ENCODE results near the gene CD48. TPM values are rescaled to one million over a fixed set of nuclear protein-coding genes. Genes with fewer than 3 reads are reported as not detected.

CD48 gene
- total RNA-seq, 2 experiments from 2014 or later, result 387 to 395 TPM

DNA sequence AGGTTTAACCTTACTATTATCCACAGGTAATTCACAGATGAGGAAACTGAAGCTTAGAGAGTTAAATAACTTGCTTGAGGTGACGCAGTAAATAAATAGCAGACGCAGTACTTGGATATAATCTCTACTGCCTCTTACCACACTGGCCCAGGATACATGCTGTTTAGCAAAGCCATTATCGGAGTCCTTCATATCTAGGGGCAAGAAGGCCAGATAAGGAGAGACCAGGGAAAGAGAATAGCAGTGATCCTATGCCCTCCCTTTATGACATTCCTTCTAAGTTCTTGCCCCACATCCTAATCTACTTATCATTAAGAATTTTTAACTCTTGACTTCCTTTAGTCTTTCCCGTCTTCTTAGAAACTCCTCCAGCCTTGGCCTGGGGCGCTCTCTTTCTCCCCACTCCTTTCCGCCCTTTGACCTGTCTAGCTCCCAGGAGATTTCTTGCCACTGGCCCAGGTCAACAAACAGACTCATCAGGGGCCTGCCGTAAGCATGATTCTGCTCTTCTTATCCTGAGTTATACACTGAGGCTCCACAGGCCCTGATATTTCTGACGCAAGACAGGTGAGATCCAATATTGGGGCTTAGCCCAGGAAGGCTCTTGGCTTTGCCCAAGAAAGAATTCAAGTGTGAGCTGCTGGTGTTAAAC, 53.3 kb downstream of the CD48 start:
- peaks cover 29% of the 10 kb centered on the region for H3K4me1 ChIP-seq (ENCODE audit: insufficient read depth, low read length)
- H3K27ac ChIP-seq (ENCODE audit: low read depth in 1 of 2, low read length in 2 of 2), result no peak overlapping the region
- ChIA-PET POLR2A (interaction anchor here (1.0 kb wide), 1 partner anchor 14 kb away, joined by 3 read pairs; no protein-coding TSS in a partner anchor), CTCF (interaction anchor here (1.1 kb wide), 1 partner anchor 17 kb away, joined by 4 read pairs; no protein-coding TSS in a partner anchor)
- H3K36me3 ChIP-seq (ENCODE audit: insufficient read depth, low read length), result no peaks in the 10 kb centered on the region
- H3K27ac Mint-ChIP-seq, result peak overlapping the region; percentile 85
- H3K9me3 ChIP-seq (ENCODE audit: control insufficient read depth in 1 of 2, insufficient read depth in 1 of 2, low read length in 2 of 2), result no peaks in the 10 kb centered on the region
- H3K4me1 Mint-ChIP-seq (ENCODE audit: low read depth), result peaks cover 85% of the 10 kb centered on the region
- H3K4me3 Mint-ChIP-seq, result peak overlapping the region; percentile 12
- intact Hi-C loops (cut with DNase I, micrococcal nuclease), result no loop called here
- DNase-seq (no peak), ATAC-seq (ENCODE audit: poor library complexity) (no peak)
- no peaks in the 10 kb centered on the region for H3K27me3 ChIP-seq (ENCODE audit: control insufficient read depth in 1 of 2, insufficient read depth in 2 of 2, low read length in 2 of 2)
- H3K27me3 Mint-ChIP-seq, result no peaks in the 10 kb centered on the region
- no peaks in the 10 kb centered on the region for H3K36me3 Mint-ChIP-seq (ENCODE audit: low read depth)
- TF ChIP-seq, protein P1, sequence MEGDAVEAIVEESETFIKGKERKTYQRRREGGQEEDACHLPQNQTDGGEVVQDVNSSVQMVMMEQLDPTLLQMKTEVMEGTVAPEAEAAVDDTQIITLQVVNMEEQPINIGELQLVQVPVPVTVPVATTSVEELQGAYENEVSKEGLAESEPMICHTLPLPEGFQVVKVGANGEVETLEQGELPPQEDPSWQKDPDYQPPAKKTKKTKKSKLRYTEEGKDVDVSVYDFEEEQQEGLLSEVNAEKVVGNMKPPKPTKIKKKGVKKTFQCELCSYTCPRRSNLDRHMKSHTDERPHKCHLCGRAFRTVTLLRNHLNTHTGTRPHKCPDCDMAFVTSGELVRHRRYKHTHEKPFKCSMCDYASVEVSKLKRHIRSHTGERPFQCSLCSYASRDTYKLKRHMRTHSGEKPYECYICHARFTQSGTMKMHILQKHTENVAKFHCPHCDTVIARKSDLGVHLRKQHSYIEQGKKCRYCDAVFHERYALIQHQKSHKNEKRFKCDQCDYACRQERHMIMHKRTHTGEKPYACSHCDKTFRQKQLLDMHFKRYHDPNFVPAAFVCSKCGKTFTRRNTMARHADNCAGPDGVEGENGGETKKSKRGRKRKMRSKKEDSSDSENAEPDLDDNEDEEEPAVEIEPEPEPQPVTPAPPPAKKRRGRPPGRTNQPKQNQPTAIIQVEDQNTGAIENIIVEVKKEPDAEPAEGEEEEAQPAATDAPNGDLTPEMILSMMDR (IDR thresholded peaks at IDR 0.05), result no peak
- H3K4me3 ChIP-seq (ENCODE audit: low read length), result no peak overlapping the region
- no peaks in the 10 kb centered on the region for H3K9me3 Mint-ChIP-seq

DNA sequence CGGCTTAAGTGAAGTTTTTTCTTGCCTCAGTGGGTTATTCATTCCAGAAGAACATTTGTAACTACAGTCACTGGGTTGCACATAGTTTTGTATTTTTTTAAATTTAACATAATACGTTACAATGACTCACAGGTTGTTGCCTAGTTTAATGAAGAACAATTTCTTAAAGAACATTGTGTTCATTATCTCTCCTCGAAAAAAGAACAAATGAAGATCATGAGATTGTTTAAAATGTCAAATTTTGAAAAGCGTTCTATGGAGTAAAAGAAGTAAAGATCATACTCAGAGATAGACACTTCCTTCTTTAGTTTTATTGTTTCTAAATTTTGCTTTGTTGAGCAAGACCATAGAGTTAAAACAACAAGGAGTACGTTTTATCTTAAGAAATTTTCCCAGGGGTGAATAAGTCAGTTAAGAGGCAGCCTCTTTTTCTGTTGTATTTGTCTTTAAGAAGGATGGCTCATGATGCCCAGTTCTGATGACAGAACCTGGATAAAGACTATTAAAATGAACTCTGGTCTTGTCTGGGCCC, 54.3 kb downstream of the CD48 start:
- peak overlapping the region; percentile 68 for H3K4me3 Mint-ChIP-seq

DNA sequence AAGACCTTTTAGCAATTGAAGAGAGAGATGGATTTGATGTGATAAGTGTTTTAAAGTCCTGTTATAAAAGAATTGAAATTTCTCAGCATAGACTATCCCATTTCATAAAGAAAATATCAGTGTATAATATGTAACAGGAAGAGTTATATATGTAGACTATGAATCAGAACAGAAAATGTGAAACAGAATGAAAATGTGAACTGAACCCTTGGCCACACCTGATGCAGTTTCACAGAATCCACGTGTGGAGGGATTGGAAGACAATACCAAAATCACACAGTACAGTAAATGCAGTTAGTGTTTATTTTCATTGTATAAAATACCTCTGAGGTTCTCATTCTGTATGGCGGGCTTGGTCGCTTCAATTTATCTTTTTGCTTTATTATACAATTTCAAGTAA, 54.9 kb downstream of the CD48 start:
- Mint-ChIP-seq H3K4me3 (no peak overlapping the region), H3K4me1 (ENCODE audit: low read depth) (peaks cover 85% of the 10 kb centered on the region), H3K9me3 (no peaks in the 10 kb centered on the region), H3K27ac (peak overlapping the region; percentile 85), H3K27me3 (no peaks in the 10 kb centered on the region), H3K36me3 (ENCODE audit: low read depth) (no peaks in the 10 kb centered on the region)
- ChIA-PET CTCF (interaction anchor here (0.7 kb wide), 1 partner anchor 31 kb away, joined by 3 read pairs; no protein-coding TSS in a partner anchor), POLR2A (no interaction called here)
- DNase-seq (no peak), ATAC-seq (ENCODE audit: poor library complexity) (no peak)
- Histone ChIP-seq H3K27ac (ENCODE audit: low read depth in 1 of 2, low read length in 2 of 2) (no peak overlapping the region), H3K4me3 (ENCODE audit: low read length) (no peak overlapping the region), H3K36me3 (ENCODE audit: insufficient read depth, low read length) (no peaks in the 10 kb centered on the region), H3K27me3 (ENCODE audit: control insufficient read depth in 1 of 2, insufficient read depth in 2 of 2, low read length in 2 of 2) (no peaks in the 10 kb centered on the region), H3K4me1 (ENCODE audit: insufficient read depth, low read length) (peaks cover 34% of the 10 kb centered on the region), H3K9me3 (ENCODE audit: control insufficient read depth in 1 of 2, insufficient read depth in 1 of 2, low read length in 2 of 2) (no peaks in the 10 kb centered on the region)
- intact Hi-C loops (cut with DNase I, micrococcal nuclease), result no loop called here
- TF ChIP-seq, protein P1 (IDR thresholded peaks at IDR 0.05), result no peak

More for the DNA sequence above, 54.3 kb downstream of the CD48 start:
- Mint-ChIP-seq H3K27ac (peak overlapping the region; percentile 85), H3K4me1 (ENCODE audit: low read depth) (peaks cover 85% of the 10 kb centered on the region), H3K9me3 (no peaks in the 10 kb centered on the region), H3K36me3 (ENCODE audit: low read depth) (no peaks in the 10 kb centered on the region), H3K27me3 (no peaks in the 10 kb centered on the region)
- DNase-seq (no peak), ATAC-seq (ENCODE audit: poor library complexity) (no peak)
- Histone ChIP-seq H3K9me3 (ENCODE audit: control insufficient read depth in 1 of 2, insufficient read depth in 1 of 2, low read length in 2 of 2) (no peaks in the 10 kb centered on the region), H3K27me3 (ENCODE audit: control insufficient read depth in 1 of 2, insufficient read depth in 2 of 2, low read length in 2 of 2) (no peaks in the 10 kb centered on the region), H3K4me3 (ENCODE audit: low read length) (no peak overlapping the region), H3K4me1 (ENCODE audit: insufficient read depth, low read length) (peaks cover 29% of the 10 kb centered on the region), H3K36me3 (ENCODE audit: insufficient read depth, low read length) (no peaks in the 10 kb centered on the region), H3K27ac (ENCODE audit: low read depth in 1 of 2, low read length in 2 of 2) (no peak overlapping the region)
- ChIA-PET POLR2A (interaction anchor here (1.0 kb wide), 1 partner anchor 15 kb away, joined by 3 read pairs; no protein-coding TSS in a partner anchor), CTCF (interaction anchor here (1.1 kb wide), 1 partner anchor 18 kb away, joined by 4 read pairs; no protein-coding TSS in a partner anchor)
- intact Hi-C loops (cut with DNase I, micrococcal nuclease), result no loop called here
- TF ChIP-seq, protein P1 (IDR thresholded peaks at IDR 0.05), result no peak

All from CD4-positive, alpha-beta T cell (primary cell).